Right kidney (tissue), 1 donor: ENCODE results near the gene DDC.
"Not testable (repeated sequence)": the region's sequence is repeated elsewhere in the genome, so short reads cannot be mapped to it uniquely, and the experiment has no call there.

Experiments used
- DNase-seq: peaks from one replicate; pipeline ENCODE4 v3.0.0-alpha.2; 2016

DDC gene

DNA sequence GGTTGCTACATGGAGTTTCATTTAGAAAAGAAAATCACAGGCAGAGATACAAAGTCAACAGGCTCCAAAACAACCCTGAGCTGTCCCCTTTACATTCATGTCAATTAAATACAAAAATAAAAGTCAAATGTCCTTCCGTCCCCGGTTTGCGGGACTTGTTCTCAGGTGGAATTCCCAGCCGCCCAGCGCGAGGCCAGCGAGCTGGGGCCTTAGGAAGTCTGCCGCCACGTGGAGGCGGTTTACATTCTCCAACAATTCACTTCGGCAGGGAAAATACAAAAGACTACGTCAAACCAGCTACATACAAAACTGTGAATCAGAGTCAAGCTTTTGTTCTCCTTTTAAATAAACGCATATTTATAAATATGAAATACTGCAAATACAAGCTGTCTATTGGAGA, 25.3 kb upstream of the DDC start:
- no peak for DNase-seq

DNA sequence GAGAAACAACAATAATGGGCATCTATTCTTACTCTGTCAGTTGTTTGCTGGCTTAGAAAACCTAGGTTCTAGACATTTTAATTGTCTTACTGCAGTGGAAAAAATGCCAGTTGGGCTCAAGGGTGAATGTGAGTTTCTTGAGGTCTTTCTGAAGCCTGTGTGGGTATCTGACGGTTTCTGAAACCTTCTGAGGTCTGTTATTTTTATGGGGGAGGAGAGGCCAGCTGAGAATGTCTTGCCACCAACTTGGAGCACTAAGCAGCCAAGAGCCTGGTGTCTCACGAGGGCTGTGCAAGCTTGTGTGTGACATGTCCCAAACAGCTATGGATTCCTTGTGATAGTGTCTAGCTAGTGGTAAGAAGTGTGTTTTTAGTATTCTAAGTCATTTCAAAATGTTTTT, 24.2 kb upstream of the DDC start:
- DNase-seq = no peak

DNA sequence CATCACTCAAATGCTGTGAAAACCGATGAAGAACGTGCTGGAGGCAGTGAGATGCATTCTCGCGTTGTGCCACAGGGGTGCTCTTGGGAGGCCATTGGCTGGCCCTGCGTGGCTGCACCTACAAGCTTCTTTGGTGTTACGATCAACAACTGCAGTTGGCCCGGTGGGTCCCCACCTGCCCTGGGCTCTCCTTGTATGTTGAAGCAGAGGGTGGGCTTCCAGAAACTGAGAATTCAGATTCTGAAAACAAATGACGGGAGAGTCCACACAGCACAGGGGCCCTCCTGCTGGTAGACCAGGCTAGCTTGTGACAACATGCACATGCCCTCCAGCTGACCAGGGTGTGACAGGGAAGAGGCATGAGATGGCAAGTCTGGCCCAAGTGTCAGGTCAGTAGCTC, 23.7 kb upstream of the DDC start:
- DNase-seq = no peak

DNA sequence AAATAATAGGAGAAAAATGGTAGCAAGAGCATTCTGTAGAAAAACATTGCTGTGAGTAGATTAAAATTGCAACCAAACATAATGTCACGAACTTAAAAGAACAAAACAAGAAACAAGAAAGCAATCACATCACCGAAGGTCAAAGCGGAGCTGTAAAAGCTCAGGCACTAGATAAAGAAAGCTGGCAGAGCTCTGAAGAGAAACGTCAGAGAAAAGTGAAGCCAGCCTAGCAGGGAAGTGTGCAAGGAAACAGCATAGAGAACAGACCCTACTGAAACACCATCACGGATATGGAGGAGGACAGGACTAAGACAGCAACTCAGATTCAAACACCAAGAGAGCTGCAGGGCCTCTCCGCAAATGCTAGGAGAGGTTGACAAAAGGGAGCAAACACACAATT, 22.5 kb upstream of the DDC start:
- no peak for DNase-seq

DNA sequence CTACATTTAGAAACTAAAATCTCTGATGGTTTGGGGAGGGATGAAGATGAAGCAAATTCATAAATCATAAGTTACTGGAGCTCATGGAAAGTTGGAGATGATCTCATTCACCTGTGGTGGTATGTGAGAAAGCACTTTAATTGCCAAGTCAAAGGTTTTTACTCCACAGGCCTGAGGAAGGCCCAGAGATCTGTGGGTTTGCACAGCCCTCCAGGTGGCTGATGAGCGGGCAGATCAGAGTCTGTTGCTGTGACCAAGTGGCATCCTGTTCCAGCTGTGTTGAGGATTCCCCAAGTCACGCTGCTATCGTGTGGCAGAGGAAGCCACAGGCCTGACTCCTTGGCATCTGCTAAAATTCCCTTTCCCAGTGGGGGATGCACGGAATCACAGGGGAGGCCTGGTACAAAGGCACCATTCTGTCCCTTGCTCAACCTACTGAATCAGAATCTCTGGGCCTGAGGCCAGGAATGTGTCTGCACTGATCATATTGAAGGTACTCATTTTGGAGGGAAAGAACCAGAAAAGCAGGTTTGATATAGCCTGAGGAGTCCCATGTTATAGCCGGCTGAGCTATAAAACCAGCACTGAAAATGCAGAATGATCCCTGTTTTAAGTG, 19.7 kb upstream of the DDC start:
- DNase-seq = no peak

DNA sequence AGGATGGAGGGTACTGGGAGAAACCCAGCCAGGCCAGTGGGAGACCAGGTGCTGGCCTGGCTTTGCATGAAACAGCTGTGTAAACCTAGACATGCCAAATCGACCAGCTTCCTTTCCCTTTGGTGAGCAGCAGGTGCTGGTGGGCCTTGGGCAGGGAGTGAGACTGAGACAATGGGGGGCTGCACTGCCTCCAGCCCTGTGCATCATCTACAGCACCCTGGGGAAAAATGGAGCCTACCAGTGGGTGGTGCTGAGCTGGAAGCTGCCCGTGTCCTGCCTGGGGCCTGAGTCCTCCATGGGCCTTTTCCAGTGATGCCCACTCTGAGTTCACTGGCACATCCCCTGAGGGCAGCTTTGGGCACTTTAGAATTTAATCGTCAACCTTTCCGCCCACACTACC, 19.2 kb upstream of the DDC start:
- DNase-seq = no peak

DNA sequence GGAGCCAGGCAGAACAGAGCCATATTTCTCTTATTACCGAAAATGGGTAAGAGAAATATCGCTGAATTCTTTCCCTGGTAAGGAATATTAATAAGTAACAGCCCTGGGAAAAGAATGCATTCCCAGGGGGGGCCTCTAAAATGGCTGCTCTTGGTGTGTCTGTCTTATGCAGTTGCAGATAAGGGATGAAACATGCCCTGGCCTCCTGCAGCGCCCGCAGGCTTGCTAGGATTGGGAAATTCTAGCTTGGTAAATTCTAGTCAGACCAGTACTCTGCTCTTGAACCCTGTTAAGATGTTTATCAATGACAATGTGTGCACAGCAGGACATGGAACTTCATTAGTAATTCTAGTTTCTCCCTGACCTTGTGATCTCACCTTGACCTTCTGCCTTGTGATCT, 18.1 kb upstream of the DDC start:
- not testable (repeated sequence) for DNase-seq

DNA sequence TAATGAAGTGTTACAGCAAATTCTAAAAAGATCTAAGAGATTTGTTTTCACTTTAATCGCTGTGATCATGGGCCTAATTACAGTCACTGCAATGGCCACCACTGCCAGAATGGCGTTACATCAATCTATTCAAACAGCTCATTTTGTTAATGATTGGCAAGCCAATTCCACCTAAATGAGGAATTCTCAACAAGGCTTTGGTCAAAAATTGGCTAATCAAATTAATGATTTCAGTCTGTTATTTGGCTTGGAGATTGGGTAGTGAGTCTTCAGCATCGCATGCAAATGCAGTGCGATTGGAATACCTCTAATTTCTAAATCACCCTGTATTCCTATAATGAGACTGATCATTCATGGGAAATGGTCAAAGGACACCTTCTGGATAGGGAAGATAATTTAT, 17.1 kb upstream of the DDC start:
- not testable (repeated sequence) for DNase-seq

DNA sequence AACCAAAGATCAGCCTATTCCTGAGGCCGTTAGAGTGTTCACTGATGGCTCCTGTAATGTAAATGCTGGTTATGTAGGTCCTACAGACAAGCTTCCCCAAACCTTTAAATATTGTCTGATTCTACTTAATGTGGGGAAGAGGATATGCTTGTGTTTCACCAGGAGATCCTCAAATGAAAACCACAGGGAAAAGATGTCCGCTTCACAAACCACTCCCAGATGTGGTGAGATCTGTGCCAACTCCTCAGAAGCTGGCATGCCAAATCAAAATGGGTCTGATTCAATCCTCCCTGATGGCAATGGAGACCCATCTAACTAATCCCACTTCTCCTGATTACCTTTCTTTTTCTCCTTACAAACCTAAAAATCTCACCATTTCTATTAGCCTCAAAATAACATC, 15.5 kb upstream of the DDC start:
- not testable (repeated sequence) for DNase-seq

DNA sequence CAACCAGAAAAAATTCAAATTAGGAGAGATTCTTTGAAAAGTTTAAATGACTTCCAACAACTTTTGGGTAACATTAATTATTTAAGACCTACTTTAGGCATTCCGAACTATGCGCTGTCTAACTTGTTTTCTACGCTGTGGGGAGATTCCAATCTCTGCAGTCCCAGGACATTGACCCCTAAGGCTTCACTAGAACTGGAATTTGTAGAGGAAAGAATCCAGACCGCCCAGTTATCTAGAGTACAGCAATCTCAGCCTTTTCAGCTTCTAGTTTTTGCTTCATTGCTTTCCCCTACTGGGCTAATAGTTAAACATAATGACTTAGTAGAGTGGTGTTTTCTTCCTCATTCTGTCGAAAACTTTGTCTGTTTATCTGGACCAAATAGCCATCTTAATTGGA, 14.9 kb upstream of the DDC start:
- DNase-seq = no peak

DNA sequence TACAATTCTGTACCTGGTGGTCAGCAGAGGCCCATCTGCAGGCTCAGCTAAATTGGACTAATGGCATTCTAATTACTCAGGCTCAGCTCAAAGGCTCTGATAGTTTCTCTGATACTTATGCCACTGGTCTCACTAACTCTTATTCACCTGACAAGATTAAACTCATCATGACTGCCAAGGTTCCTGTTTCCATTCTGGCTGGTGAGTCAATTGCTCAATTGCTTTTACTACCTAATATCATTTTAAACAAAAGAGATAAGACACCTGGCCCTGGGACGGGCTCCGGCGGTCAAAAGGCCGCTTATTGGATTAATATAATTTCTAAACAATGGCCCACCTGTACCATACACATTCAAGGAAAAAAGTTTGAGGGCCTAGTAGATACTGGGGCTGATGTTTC, 12.9 kb upstream of the DDC start:
- not testable (repeated sequence) for DNase-seq

DNA sequence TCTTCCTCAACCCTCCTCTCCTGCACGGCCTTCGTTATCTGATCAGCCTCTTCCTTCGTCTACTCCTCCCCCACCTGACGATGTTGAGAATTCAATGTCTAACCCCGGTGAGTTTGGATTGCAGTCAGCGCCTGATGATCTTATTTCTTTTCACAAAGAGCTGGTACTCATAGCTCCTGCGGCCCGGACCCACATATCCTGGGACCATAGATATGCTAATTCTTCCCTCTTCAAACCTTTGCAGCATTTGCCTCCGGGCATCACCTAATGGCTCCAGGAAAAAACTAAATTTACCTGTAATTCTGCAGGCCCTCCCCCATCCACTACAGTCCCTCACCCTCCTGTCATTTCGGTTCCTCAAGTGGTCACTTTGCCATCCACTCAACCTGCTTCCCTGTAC, 12.4 kb upstream of the DDC start:
- DNase-seq = no peak

DNA sequence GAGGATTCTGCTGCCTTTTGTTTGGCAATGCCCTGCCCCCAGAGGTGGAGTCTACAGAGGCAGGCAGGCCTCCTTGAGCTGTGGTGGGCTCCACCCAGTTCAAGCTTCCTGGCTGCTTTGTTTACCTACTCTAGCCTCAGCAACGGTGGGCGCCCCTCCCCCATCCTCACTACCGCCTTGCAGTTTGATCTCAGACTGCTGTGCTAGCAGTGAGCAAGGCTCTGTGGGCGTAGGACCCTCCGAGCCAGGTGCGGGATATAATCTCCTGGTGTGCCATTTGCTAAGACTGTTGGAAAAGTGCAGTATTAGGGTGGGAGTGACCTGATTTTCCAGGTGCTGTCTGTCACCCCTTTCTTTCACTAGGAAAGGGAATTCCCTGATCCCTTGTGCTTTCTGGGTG, 11.2 kb upstream of the DDC start:
- not testable (repeated sequence) for DNase-seq

DNA sequence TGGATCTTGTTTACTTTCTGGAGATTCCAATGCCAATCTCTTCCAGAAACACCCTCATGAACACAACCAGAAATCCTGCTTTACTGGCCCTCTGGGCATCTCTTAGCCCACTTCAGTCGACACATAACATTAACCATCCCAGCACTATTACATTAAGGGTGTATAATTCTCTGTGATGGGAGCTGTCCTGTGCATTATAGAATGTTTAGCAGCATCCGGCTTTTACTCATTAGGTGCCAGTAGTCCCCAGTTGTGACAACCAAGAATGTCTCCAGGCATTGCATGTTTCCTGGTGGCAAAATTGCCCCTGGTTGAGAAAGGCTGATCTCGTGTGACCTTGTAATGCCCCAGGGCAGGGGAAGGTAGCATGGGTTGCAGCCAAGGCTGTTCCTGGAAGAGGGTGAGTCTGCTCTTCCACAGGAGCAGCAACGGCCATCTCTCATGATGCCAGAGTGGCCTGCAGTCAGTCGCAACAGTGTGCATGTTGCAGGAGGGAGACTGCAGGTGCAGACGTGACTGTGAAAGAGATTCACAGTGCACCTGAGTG, 2.6 kb upstream of the DDC start:
- DNase-seq = no peak

DNA sequence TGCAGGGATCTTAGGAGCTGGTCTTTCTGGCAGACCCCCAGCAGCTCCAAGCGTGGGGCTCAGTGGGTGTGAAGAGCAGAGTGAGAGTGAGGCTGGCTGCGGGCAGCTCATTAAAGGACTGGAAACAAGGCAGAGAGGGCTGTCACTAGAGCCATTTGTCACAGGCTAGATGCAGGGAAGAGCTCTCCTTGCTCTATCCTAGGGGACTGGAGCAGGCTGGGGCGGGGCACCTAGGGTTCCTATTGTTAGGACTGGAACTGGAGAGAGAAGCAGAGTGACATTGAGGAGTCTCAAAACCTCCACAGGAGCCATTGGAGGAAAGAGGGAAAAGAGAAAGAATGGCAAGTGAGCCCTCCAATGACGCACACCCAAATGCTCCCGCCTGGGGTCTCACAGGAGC, 772 bp upstream of the DDC start:
- DNase-seq = no peak

DNA sequence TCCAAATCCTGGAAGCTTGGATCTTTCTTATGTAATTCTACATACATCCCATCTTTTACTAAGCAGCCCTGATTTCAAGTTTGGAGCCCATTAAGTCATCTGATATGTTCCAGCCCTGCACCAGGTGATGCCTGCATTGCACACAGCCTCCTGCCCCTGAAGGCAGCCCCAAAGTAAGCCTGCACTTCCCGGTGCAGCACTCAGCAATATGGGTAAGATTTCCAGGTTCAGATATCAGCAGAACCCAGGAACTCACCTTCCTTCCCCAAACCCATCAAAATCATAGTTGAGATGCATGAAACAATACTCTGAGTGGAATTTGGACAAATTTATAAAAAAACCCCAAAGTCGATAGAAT, 333 bp upstream of the DDC start:
- DNase-seq = no peak

DNA sequence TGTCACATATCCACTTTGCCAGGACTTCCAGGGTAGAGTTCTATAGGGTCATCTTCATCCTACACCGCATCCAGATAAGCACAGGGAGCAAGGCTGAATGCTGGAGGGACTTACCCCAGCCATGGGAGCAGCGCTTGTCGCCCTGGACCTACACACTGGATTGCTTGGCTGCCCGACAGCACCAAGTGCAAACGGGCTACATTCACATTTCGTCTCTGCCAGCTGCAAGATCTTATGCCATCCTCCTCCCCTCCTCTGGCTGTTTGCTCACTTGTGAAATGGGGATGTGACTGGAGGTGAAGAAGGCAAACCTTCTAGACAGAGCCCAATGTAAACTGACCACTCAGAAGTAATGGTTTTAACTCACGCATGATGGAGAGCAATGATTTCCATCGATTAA, 1.0 kb downstream of the DDC start:
- no peak for DNase-seq

DNA sequence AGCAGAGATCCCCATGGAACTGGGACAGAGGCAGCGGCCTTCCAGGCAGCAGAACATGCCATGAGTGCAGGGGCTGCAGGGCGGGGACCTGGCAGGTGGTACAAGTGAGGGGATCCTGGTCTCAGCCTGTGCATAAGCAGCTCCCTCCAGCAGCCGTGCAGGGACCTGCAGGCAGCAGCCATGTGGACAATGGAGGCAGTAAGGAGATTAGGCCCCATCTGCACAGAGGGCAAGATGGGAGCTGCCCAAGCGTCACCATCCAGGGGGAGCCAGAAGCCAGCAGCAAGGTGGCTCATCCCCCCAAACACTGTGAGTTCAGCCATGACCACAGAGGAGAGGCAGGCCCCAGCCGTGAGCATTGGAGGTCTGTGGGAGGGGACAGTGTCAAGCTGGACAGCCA, 3.1 kb downstream of the DDC start:
- no peak for DNase-seq

DNA sequence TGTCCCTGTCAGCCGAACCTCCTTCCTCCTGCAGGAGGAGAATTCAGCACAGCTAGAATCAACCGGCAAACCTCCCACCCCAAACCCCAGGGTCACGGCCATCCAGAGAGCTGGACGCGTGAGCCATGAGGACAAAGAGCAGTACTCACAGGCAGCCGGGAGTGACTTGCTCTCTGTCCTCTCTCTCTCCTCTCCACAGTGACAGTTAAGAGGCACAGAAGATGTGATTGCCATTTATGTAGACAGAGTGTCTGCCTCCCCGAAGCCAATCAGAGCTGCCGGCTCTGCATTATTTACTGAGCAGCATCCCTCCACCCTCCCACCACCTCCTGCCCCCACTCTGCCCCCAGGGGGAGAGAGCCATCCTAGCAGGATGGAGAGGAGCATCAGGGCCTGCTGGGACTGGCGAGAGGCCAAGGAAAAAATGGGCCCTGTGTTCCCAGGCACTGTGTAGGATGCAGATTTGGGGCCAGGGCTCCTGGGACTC, 4.3 kb downstream of the DDC start:
- DNase-seq = no peak

DNA sequence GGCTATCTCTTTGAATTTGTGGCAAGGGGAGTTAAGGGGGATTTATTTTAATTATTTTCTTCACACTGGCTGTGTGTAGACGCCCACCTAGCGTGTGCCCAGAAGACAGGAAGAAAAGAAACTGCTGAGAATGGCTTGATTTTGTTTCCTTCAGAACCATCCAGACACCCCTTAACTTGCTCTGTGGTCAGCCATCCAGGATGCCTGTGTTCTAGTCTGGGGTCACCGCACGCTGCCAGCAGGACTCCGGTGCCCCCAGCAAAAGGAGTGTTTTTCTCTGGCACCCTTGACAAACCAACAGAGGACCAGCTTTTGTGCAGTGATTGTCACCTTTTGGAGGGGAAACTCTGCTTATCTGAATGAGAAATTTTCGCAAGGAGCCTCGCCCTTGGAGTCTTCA, 5.3 kb downstream of the DDC start:
- DNase-seq = no peak

DNA sequence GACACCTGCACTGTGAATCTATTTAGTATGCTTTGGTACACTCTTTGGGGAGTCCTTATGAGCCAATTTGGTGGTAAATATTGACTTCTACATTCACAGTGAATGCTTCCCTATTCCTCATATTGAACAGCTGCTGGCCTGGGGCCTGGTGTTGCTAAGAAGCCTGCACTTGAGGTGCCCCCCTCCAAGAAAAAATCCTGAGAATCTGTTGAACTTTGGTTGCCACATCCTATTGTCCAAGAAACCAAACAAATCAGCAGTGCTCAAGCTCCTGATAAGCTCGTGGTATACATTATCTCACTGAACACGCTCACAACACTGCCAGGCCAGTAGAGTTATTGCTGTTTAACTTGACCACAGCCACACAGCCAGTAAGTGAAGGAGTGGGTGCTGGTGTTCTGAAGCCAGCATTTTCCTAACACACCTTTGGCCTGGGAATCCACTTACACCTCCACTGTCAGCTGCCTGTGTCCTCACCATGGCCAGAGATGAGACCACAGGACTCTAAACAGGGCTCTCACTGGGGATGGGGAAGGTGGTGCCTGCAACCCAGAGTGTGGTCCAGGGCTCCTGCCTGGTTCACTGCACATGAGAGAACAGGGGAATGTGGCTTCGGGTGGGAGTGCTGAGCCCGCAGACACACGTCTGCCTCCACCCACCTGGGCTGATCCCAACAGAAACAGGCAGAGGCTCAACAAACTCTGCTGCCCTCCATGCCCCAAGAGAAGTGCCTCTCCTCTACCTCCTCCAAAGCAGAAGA, 6.7 kb downstream of the DDC start:
- no peak for DNase-seq

DNA sequence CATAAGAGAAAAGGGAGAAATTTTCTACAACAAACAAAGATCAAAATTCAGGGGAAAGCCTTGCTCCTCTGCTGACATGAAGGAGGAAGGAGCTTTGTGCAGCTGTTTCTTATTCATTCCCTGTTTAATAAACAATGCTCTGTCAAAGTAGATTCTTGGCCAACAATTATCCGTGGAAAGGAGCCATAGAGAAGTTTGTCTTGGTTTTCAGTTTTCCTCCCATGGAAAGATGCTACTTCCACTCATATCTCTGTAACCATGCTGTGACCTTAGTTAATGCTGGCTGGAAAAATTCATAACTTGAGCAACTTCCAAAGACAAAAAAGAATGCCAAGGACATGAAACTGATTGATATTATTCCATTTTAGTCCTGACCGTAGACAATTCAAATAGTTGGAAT, 8.1 kb downstream of the DDC start:
- no peak for DNase-seq

DNA sequence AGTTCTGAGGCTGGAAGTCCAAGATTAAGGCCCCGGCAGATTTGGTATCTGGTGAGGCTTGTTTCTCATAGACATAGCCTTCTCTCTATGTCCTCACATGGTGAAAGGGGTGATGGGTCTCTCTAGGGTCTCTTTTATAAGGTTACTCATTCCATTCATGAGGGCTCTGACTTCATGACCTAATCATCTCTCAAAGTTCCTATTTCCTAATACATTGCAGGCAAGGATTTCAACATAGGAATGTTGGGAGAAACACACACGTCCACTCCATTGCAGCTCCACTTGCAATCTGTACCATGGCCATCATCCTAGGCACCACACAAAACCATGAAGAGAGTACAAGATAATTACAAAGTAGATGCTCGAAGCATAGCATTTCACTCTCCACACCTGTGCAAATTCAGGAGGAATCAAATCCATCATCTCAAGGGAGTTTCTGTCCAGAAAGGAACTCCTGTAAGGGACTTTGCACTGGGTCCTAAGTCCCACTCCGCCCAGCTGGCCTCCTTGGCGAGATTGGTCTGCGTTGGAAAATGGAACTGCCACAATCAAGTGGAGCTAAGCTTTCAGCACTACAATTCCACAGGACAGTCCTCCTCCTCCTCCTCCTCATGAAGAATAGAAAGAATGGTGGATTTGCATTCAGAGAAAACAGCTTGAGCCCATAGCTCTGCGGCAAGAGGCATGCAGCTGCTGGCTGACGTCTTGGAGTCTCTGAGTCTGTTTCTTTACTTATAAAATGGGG, 8.8 kb downstream of the DDC start:
- DNase-seq = no peak
